Liver (tissue), 9 donors: ENCODE data around the gene PSMB7. TPM values are rescaled to one million over a fixed set of nuclear protein-coding genes. Genes with fewer than 3 reads are reported as not detected.

ENCODE experiments used
- DNase-seq: peaks from one replicate; pipeline ENCODE4 v3.0.0-alpha.2; 2017; ENCODE audit warnings: low spot score
- H3K27ac ChIP-seq, 2 donors: one replicate each; pipeline ENCODE4 v1.7.0; 2013; ENCODE audit warnings: inconsistent platforms in 2 of 2, low read length in 2 of 2, control low read depth in 1 of 2, low read depth in 1 of 2, mild to moderate bottlenecking in 1 of 2
- H3K27me3 ChIP-seq, 4 donors: one replicate each; pipeline versions ENCODE4 v1.6.1 to v1.7.0; 2013; ENCODE audit warnings: low read length in 3 of 4, inconsistent platforms in 1 of 4, mild to moderate bottlenecking in 1 of 4, moderate library complexity in 1 of 4; ENCODE audit not compliant: control insufficient read depth in 4 of 4, insufficient read depth in 4 of 4
- H3K36me3 ChIP-seq, 4 donors: one replicate each; pipeline versions ENCODE4 v1.6.1 to v1.7.0; 2013; ENCODE audit warnings: low read length in 3 of 4, mild to moderate bottlenecking in 3 of 4, low read depth in 1 of 4, moderate library complexity in 1 of 4; ENCODE audit not compliant: control insufficient read depth in 4 of 4, insufficient read depth in 3 of 4
- H3K4me1 ChIP-seq, 4 donors: one replicate each; pipeline versions ENCODE4 v1.6.1 to v1.7.0; 2013; ENCODE audit warnings: low read length in 3 of 4, mild to moderate bottlenecking in 3 of 4, moderate library complexity in 1 of 4; ENCODE audit not compliant: control insufficient read depth in 4 of 4, insufficient read depth in 4 of 4
- H3K4me3 ChIP-seq, 3 donors: one replicate each; pipeline versions ENCODE4 v1.6.1 to v1.7.0; 2013; ENCODE audit warnings: low read length in 3 of 3, control low read depth in 1 of 3, low read depth in 1 of 3, mild to moderate bottlenecking in 1 of 3
- H3K9ac ChIP-seq, 2 donors: one replicate each; pipeline ENCODE4 v1.7.0; 2013; ENCODE audit warnings: low read length in 2 of 2, mild to moderate bottlenecking in 2 of 2, moderate library complexity in 2 of 2, control low read depth in 1 of 2, low read depth in 1 of 2
- H3K9me3 ChIP-seq, 4 donors: one replicate each; pipeline versions ENCODE4 v1.6.1 to v1.7.0; 2013; ENCODE audit warnings: low read length in 3 of 4; ENCODE audit not compliant: control insufficient read depth in 4 of 4
- EGR1 ChIP-seq, 2 donors: IDR thresholded peaks; 2 replicates each; pipeline ENCODE4 v1.6.1; 2016 to 2018; ENCODE audit warnings: antibody characterized with exemption in 2 of 2, low read depth in 2 of 2
- FOXA1 ChIP-seq: IDR thresholded peaks from 2 replicates; pipeline ENCODE4 v1.6.1; 2016; ENCODE audit warnings: antibody characterized with exemption
- FOXA2 ChIP-seq: IDR thresholded peaks from 2 replicates; pipeline ENCODE4 v1.6.1; 2016; ENCODE audit warnings: antibody characterized with exemption
- GABPA ChIP-seq, 2 donors: IDR thresholded peaks in 1 of 2; conservative IDR thresholded peaks in 1 of 2; 2 replicates each; pipeline ENCODE4 v1.6.1; 2016; ENCODE audit warnings: antibody characterized with exemption in 2 of 2, mild to moderate bottlenecking in 1 of 2, moderate library complexity in 1 of 2
- HNF4A ChIP-seq, 2 donors: conservative IDR thresholded peaks; 2 replicates each; pipeline ENCODE4 v1.6.1; 2016; ENCODE audit warnings: antibody characterized with exemption in 2 of 2, mild to moderate bottlenecking in 2 of 2
- HNF4G ChIP-seq: IDR thresholded peaks from 2 replicates; pipeline ENCODE4 v1.6.1; 2016; ENCODE audit warnings: antibody characterized with exemption
- JUND ChIP-seq, 2 donors: IDR thresholded peaks; 2 replicates each; pipeline ENCODE4 v1.6.1; 2016; ENCODE audit warnings: antibody characterized with exemption in 2 of 2
- MAX ChIP-seq: IDR thresholded peaks from 2 replicates; pipeline ENCODE4 v1.6.1; 2016; ENCODE audit warnings: antibody characterized with exemption
- NR2F2 ChIP-seq: IDR thresholded peaks from 2 replicates; pipeline ENCODE4 v1.6.1; 2016; ENCODE audit warnings: antibody characterized with exemption
- RAD21 ChIP-seq, 2 donors: IDR thresholded peaks; 2 replicates each; pipeline ENCODE4 v1.6.1; 2016; ENCODE audit warnings: antibody characterized with exemption in 2 of 2, mild to moderate bottlenecking in 2 of 2
- RXRA ChIP-seq, 2 donors: IDR thresholded peaks; 2 replicates each; pipeline ENCODE4 v1.6.1; 2017 to 2018; ENCODE audit warnings: antibody characterized with exemption in 2 of 2, mild to moderate bottlenecking in 1 of 2
- SP1 ChIP-seq: IDR thresholded peaks from 2 replicates; pipeline ENCODE4 v1.6.1; 2018; ENCODE audit warnings: antibody characterized with exemption, mild to moderate bottlenecking
- TAF1 ChIP-seq: conservative IDR thresholded peaks from 2 replicates; pipeline ENCODE4 v1.6.1; 2016; ENCODE audit warnings: antibody characterized with exemption, mild to moderate bottlenecking
- YY1 ChIP-seq: IDR thresholded peaks from 2 replicates; pipeline ENCODE4 v1.6.1; 2016; ENCODE audit warnings: antibody characterized with exemption, mild to moderate bottlenecking
- ZBTB33 ChIP-seq: IDR thresholded peaks from 2 replicates; pipeline ENCODE4 v1.6.1; 2016; ENCODE audit warnings: antibody characterized with exemption
- WGBS: extraction: QIAGEN DNeasy Blood & Tissue Kit; methylation state at CpG from one replicate; pipeline ENCODE4 v1.1.7; 2013; 5-methylcytosine and 5-hydroxymethylcytosine counted together
- polyA plus RNA-seq, 2 donors: library from polyadenylated mRNA; stranded (reverse) in 1 of 2; unstranded in 1 of 2; fragments of 200-250 nt in 1 of 2; fragments of >200 nt in 1 of 2; fragmentation: Nextera tagmentation in 1 of 2; extraction: Ambion mirVana in 1 of 2; gene quantifications; one replicate each; pipeline versions ENCODE4 v1.2.1 to v1.2.3, GENCODE V29; 2013 to 2015
- total RNA-seq, 2 donors: library from RNA; depleted of rRNA; stranded (reverse); fragments of >200 nt; gene quantifications; one replicate each; pipeline ENCODE4 v1.2.3, GENCODE V29; 2014
- TF ChIP-seq, protein P1 (sequence below): fragments of 150-350 bp; IDR thresholded peaks from 2 replicates; pipeline ENCODE4 v1.5.1; 2017; ENCODE audit warnings: improper control_type of control experiment, low read depth, low read length; ENCODE audit not compliant: missing input control
- TF ChIP-seq, protein P2 (sequence below): IDR thresholded peaks from 2 replicates; pipeline ENCODE4 v1.6.1; 2016; ENCODE audit warnings: antibody characterized with exemption, mild to moderate bottlenecking
- TF ChIP-seq, protein P3 (sequence below): IDR thresholded peaks from 2 replicates; pipeline ENCODE4 v1.6.1; 2016; ENCODE audit warnings: antibody characterized with exemption
- donor health status: healthy.
- donor health status: healthy.
- donor health status: healthy.
- donor health status: healthy.
- donor health status: healthy.

The PSMB7 gene
- total RNA-seq (100 to 1,000 TPM in 1 of 2 donors, 10 to 100 TPM in 1; 90.9 to 102 TPM), polyA plus RNA-seq (100 to 1,000 TPM; 166 to 183 TPM)

DNA sequence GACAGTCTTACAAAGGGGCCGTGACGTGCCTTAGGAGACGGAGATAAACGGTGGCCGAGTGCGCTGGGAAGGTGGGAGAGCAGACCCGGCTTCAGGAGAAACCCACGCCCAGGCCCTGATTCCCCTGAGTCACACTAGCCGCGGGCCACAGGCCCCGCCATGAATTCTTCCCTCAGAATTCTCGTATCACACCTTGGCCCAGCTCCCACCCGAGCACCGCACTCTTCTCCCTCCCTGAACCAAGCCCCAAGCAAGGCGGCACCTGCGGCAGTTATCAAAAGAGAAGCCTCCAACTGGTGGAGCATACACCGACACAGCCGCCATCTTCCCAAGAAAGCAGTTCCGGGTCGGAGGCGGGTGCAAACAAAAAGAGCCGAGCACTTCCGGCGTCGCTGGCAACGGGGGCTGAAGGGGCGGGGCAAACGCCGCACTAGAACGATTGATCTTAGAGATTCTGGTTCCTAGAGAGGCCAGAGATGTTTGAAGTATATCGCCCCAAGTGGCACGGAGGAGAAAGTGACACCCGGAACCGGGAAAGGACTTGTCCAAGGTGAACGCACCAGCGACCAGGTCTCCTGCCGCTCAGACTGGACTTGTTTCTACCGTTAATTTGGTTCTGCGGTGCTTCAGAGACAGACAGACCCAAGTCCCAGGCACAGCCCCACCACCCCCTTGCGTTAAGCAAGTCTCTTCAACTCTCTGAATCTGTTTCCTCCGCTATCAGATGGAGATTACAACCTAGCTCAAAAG, at the start of gene PSMB7:
Gene PSMB7, minus strand, starts transcription at position 341 of the 750 bp plus-strand sequence. Its CDS starts 17 bp downstream, at position 324.
- 7% methylated on average over 41 of the region's 41 CpGs for WGBS
- H3K27me3 ChIP-seq = no peaks in the 10 kb centered on the region
- no peak for TF ChIP-seq JUND (IDR thresholded peaks at IDR 0.05)
- TF ChIP-seq YY1 = peak; percentile 98
- TF ChIP-seq MAX = peak; percentile 31
- TF ChIP-seq, protein P1, sequence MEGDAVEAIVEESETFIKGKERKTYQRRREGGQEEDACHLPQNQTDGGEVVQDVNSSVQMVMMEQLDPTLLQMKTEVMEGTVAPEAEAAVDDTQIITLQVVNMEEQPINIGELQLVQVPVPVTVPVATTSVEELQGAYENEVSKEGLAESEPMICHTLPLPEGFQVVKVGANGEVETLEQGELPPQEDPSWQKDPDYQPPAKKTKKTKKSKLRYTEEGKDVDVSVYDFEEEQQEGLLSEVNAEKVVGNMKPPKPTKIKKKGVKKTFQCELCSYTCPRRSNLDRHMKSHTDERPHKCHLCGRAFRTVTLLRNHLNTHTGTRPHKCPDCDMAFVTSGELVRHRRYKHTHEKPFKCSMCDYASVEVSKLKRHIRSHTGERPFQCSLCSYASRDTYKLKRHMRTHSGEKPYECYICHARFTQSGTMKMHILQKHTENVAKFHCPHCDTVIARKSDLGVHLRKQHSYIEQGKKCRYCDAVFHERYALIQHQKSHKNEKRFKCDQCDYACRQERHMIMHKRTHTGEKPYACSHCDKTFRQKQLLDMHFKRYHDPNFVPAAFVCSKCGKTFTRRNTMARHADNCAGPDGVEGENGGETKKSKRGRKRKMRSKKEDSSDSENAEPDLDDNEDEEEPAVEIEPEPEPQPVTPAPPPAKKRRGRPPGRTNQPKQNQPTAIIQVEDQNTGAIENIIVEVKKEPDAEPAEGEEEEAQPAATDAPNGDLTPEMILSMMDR = peak; percentile 86
- peak; percentile 39 for TF ChIP-seq TAF1
- TF ChIP-seq FOXA2 = no peak
- TF ChIP-seq HNF4A (conservative IDR thresholded peaks at IDR 0.05) = peak; percentile 18 to 45
- TF ChIP-seq FOXA1 = peak; percentile 32
- TF ChIP-seq EGR1 (IDR thresholded peaks at IDR 0.05; ENCODE audit: low read depth in 2 of 2) = peak in 1 of 2 donors; percentile 69
- TF ChIP-seq ZBTB33 = peak; percentile 91
- TF ChIP-seq RXRA (IDR thresholded peaks at IDR 0.05) = peak; percentile 57 to 70
- TF ChIP-seq GABPA (IDR thresholded peaks at IDR 0.05 in 1 of 2, conservative IDR thresholded peaks at IDR 0.05 in 1 of 2) = peak; percentile 96 to 99
- peak; percentile 14 for TF ChIP-seq NR2F2
- peak; percentile 47 to 53 for TF ChIP-seq RAD21 (IDR thresholded peaks at IDR 0.05)
- TF ChIP-seq HNF4G = no peak
- TF ChIP-seq, protein P2, sequence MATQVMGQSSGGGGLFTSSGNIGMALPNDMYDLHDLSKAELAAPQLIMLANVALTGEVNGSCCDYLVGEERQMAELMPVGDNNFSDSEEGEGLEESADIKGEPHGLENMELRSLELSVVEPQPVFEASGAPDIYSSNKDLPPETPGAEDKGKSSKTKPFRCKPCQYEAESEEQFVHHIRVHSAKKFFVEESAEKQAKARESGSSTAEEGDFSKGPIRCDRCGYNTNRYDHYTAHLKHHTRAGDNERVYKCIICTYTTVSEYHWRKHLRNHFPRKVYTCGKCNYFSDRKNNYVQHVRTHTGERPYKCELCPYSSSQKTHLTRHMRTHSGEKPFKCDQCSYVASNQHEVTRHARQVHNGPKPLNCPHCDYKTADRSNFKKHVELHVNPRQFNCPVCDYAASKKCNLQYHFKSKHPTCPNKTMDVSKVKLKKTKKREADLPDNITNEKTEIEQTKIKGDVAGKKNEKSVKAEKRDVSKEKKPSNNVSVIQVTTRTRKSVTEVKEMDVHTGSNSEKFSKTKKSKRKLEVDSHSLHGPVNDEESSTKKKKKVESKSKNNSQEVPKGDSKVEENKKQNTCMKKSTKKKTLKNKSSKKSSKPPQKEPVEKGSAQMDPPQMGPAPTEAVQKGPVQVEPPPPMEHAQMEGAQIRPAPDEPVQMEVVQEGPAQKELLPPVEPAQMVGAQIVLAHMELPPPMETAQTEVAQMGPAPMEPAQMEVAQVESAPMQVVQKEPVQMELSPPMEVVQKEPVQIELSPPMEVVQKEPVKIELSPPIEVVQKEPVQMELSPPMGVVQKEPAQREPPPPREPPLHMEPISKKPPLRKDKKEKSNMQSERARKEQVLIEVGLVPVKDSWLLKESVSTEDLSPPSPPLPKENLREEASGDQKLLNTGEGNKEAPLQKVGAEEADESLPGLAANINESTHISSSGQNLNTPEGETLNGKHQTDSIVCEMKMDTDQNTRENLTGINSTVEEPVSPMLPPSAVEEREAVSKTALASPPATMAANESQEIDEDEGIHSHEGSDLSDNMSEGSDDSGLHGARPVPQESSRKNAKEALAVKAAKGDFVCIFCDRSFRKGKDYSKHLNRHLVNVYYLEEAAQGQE = peak; percentile 78
- peak; percentile 79 for TF ChIP-seq SP1
- TF ChIP-seq, protein P3, sequence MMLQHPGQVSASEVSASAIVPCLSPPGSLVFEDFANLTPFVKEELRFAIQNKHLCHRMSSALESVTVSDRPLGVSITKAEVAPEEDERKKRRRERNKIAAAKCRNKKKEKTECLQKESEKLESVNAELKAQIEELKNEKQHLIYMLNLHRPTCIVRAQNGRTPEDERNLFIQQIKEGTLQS = no peak
- H3K9me3 ChIP-seq = no peaks in the 10 kb centered on the region
- peak within 1 kb of the TSS; percentile 19 to 55 for H3K27ac ChIP-seq
- H3K4me3 ChIP-seq = peak within 1 kb of the TSS; percentile 71 to 97 (median 94)
- peak; percentile 96 for DNase-seq
- H3K36me3 ChIP-seq = peaks cover 3 to 28% (median 27%) of the 10 kb centered on the region in 4 donors
- H3K4me1 ChIP-seq = peaks cover 0 to 23% (median 17%) of the 10 kb centered on the region in 4 donors
- peak within 1 kb of the TSS; percentile 72 to 79 for H3K9ac ChIP-seq
